ENCODE measurements around the gene NRSN1.

NRSN1 gene

GRCh38 chr6:24149836-24150235, 23.8 kb downstream of the NRSN1 start:
- no peak for DNase-seq (ENCODE audit: extremely low spot score)
- no peak for TF ChIP-seq FOXM1 (IDR thresholded peaks at IDR 0.05; ENCODE audit: borderline replicate concordance)
- TF ChIP-seq TARDBP (IDR thresholded peaks at IDR 0.05) = no peak
- TF ChIP-seq, protein P1, sequence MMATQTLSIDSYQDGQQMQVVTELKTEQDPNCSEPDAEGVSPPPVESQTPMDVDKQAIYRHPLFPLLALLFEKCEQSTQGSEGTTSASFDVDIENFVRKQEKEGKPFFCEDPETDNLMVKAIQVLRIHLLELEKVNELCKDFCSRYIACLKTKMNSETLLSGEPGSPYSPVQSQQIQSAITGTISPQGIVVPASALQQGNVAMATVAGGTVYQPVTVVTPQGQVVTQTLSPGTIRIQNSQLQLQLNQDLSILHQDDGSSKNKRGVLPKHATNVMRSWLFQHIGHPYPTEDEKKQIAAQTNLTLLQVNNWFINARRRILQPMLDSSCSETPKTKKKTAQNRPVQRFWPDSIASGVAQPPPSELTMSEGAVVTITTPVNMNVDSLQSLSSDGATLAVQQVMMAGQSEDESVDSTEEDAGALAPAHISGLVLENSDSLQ (IDR thresholded peaks at IDR 0.05) = no peak
- no peak for TF ChIP-seq NFRKB (IDR thresholded peaks at IDR 0.05)
- no peak for TF ChIP-seq ARNT (IDR thresholded peaks at IDR 0.05)
- TF ChIP-seq LEF1 (IDR thresholded peaks at IDR 0.05; ENCODE audit: borderline replicate concordance) = no peak
- TF ChIP-seq ELF4 (IDR thresholded peaks at IDR 0.05) = no peak
- TF ChIP-seq CTBP1 (IDR thresholded peaks at IDR 0.05; ENCODE audit: borderline replicate concordance) = no peak
- no peak for TF ChIP-seq SUZ12 (IDR thresholded peaks at IDR 0.05)
- no peak for TF ChIP-seq FOXA1 (IDR thresholded peaks at IDR 0.05)
- no peak for TF ChIP-seq BHLHE40 (IDR thresholded peaks at IDR 0.05; ENCODE audit: borderline replicate concordance)
- TF ChIP-seq SP1 (IDR thresholded peaks at IDR 0.05) = no peak
- no peak for TF ChIP-seq ZNF384 (IDR thresholded peaks at IDR 0.05)
- TF ChIP-seq HDGF (IDR thresholded peaks at IDR 0.05; ENCODE audit: borderline replicate concordance) = no peak
- TF ChIP-seq FOXK2 (IDR thresholded peaks at IDR 0.05) = no peak
- TF ChIP-seq L3MBTL2 (conservative IDR thresholded peaks at IDR 0.05) = no peak
- CTCF ChIA-PET = no interaction called here
- POLR2A ChIA-PET = no interaction called here

GRCh38 chr6:24152014-24152413, 26.0 kb downstream of the NRSN1 start:
- POLR2A ChIA-PET = no interaction called here
- DNase-seq (ENCODE audit: extremely low spot score) = no peak

DNA sequence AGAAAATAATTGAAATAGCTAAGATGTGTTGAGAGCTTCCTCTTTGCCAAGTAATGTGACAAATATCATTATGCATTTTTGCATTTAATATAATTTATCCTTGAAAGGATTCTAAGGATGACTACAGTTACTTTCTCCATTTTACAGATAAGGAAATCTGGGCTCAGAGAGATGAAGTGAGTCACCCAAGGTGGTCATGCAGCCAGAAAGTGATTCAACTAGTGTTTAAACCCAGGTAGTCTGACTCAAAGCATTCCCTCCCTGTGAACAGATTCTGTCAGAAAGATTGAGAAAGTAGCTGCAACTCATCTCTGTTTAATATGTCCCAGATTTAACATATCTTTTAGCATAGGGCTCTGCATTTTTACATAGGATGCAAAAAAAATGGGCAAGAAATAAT, 28.1 kb downstream of the NRSN1 start:
- DNase-seq (ENCODE audit: extremely low spot score) = no peak

More at GRCh38 chr6:24152014-24152413, 26.0 kb downstream of the NRSN1 start:
- CTCF ChIA-PET = no interaction called here
- no peak for TF ChIP-seq FOXM1 (IDR thresholded peaks at IDR 0.05; ENCODE audit: borderline replicate concordance)
- TF ChIP-seq NFRKB (IDR thresholded peaks at IDR 0.05) = no peak
- no peak for TF ChIP-seq L3MBTL2 (conservative IDR thresholded peaks at IDR 0.05)
- TF ChIP-seq TARDBP (IDR thresholded peaks at IDR 0.05) = no peak
- no peak for TF ChIP-seq LEF1 (IDR thresholded peaks at IDR 0.05; ENCODE audit: borderline replicate concordance)
- no peak for TF ChIP-seq FOXK2 (IDR thresholded peaks at IDR 0.05)
- no peak for TF ChIP-seq SUZ12 (IDR thresholded peaks at IDR 0.05)
- no peak for TF ChIP-seq BHLHE40 (IDR thresholded peaks at IDR 0.05; ENCODE audit: borderline replicate concordance)
- TF ChIP-seq, protein P1 (IDR thresholded peaks at IDR 0.05) = no peak
- no peak for TF ChIP-seq ZNF384 (IDR thresholded peaks at IDR 0.05)
- TF ChIP-seq CTBP1 (IDR thresholded peaks at IDR 0.05; ENCODE audit: borderline replicate concordance) = no peak
- no peak for TF ChIP-seq SP1 (IDR thresholded peaks at IDR 0.05)
- no peak for TF ChIP-seq FOXA1 (IDR thresholded peaks at IDR 0.05)
- no peak for TF ChIP-seq ELF4 (IDR thresholded peaks at IDR 0.05)
- no peak for TF ChIP-seq ARNT (IDR thresholded peaks at IDR 0.05)
- no peak for TF ChIP-seq HDGF (IDR thresholded peaks at IDR 0.05; ENCODE audit: borderline replicate concordance)

DNA sequence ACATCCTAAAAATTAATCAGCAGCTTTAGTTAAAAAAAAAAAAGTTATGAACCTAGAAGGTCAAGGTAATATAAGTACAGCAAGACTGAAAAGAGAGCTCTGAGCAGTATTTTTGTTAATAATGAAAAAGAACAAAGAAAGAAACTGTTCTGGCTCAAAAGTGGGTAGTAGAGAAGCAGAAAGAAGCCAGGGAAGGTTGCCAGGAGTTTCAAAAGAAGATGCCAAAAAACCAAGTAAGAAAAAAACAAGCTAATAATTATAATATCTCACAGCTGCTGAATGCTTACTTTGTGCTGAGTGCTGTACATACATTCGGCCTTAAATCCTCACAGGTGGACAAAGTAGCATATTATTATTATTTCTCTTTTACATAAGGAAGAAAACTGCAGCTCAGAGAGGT, 31.9 kb downstream of the NRSN1 start:
- TF ChIP-seq HDGF (IDR thresholded peaks at IDR 0.05; ENCODE audit: borderline replicate concordance) = no peak
- TF ChIP-seq, protein P1 (IDR thresholded peaks at IDR 0.05) = no peak
- no peak for TF ChIP-seq ZNF384 (IDR thresholded peaks at IDR 0.05)
- TF ChIP-seq ARNT (IDR thresholded peaks at IDR 0.05) = no peak
- no peak for TF ChIP-seq L3MBTL2 (conservative IDR thresholded peaks at IDR 0.05)
- TF ChIP-seq FOXM1 (IDR thresholded peaks at IDR 0.05; ENCODE audit: borderline replicate concordance) = no peak
- no peak for TF ChIP-seq SUZ12 (IDR thresholded peaks at IDR 0.05)
- TF ChIP-seq BHLHE40 (IDR thresholded peaks at IDR 0.05; ENCODE audit: borderline replicate concordance) = no peak
- TF ChIP-seq TARDBP (IDR thresholded peaks at IDR 0.05) = no peak
- TF ChIP-seq SP1 (IDR thresholded peaks at IDR 0.05) = no peak
- TF ChIP-seq FOXA1 (IDR thresholded peaks at IDR 0.05) = no peak
- TF ChIP-seq NFRKB (IDR thresholded peaks at IDR 0.05) = no peak
- TF ChIP-seq FOXK2 (IDR thresholded peaks at IDR 0.05) = no peak
- no peak for TF ChIP-seq LEF1 (IDR thresholded peaks at IDR 0.05; ENCODE audit: borderline replicate concordance)
- TF ChIP-seq CTBP1 (IDR thresholded peaks at IDR 0.05; ENCODE audit: borderline replicate concordance) = no peak
- TF ChIP-seq ELF4 (IDR thresholded peaks at IDR 0.05) = no peak
- DNase-seq (ENCODE audit: extremely low spot score) = no peak
- ChIA-PET CTCF (interaction anchor here (0.7 kb wide), 1 partner anchor 119 kb away, joined by 6 read pairs; no protein-coding TSS in a partner anchor), POLR2A (no interaction called here)

More for the DNA sequence above, 28.1 kb downstream of the NRSN1 start:
- no peak for TF ChIP-seq L3MBTL2 (conservative IDR thresholded peaks at IDR 0.05)
- no peak for TF ChIP-seq ARNT (IDR thresholded peaks at IDR 0.05)
- TF ChIP-seq LEF1 (IDR thresholded peaks at IDR 0.05; ENCODE audit: borderline replicate concordance) = no peak
- no peak for TF ChIP-seq SUZ12 (IDR thresholded peaks at IDR 0.05)
- no peak for TF ChIP-seq CTBP1 (IDR thresholded peaks at IDR 0.05; ENCODE audit: borderline replicate concordance)
- TF ChIP-seq BHLHE40 (IDR thresholded peaks at IDR 0.05; ENCODE audit: borderline replicate concordance) = no peak
- no peak for TF ChIP-seq HDGF (IDR thresholded peaks at IDR 0.05; ENCODE audit: borderline replicate concordance)
- TF ChIP-seq SP1 (IDR thresholded peaks at IDR 0.05) = no peak
- no peak for TF ChIP-seq FOXK2 (IDR thresholded peaks at IDR 0.05)
- TF ChIP-seq ELF4 (IDR thresholded peaks at IDR 0.05) = no peak
- TF ChIP-seq FOXA1 (IDR thresholded peaks at IDR 0.05) = no peak
- no peak for TF ChIP-seq NFRKB (IDR thresholded peaks at IDR 0.05)
- TF ChIP-seq FOXM1 (IDR thresholded peaks at IDR 0.05; ENCODE audit: borderline replicate concordance) = no peak
- no peak for TF ChIP-seq TARDBP (IDR thresholded peaks at IDR 0.05)
- TF ChIP-seq, protein P1 (IDR thresholded peaks at IDR 0.05) = no peak
- no peak for TF ChIP-seq ZNF384 (IDR thresholded peaks at IDR 0.05)
- ChIA-PET CTCF (interaction anchor here (0.5 kb wide), 1 partner anchor 164 kb away, joined by 6 read pairs; no protein-coding TSS in a partner anchor), POLR2A (no interaction called here)

DNA sequence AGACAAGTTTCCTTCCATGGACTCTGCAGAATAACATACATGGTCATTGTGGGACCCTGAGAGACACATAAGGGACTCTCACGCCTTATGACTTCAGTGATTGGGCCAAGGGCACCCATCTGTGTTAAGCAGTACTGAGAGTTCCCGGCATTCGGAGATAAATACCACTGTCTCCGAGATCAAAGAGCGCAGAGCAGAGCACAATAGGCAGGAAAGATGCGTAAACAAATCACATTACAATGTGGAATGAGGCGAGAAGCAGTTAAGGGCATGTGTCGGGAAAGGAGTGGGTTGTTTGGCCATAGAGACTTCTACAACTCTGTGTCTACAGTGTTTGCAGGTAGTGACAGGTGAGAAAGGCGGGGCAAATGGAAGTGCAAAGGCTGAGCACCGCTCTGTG, 57.6 kb downstream of the NRSN1 start:
- no peak for DNase-seq (ENCODE audit: extremely low spot score)
- ChIA-PET CTCF (no interaction called here), POLR2A (no interaction called here)
- no peak for TF ChIP-seq CTBP1 (IDR thresholded peaks at IDR 0.05; ENCODE audit: borderline replicate concordance)
- TF ChIP-seq SP1 (IDR thresholded peaks at IDR 0.05) = no peak
- TF ChIP-seq ZNF384 (IDR thresholded peaks at IDR 0.05) = no peak
- TF ChIP-seq ARNT (IDR thresholded peaks at IDR 0.05) = no peak
- TF ChIP-seq, protein P1 (IDR thresholded peaks at IDR 0.05) = no peak
- TF ChIP-seq ELF4 (IDR thresholded peaks at IDR 0.05) = no peak
- no peak for TF ChIP-seq BHLHE40 (IDR thresholded peaks at IDR 0.05; ENCODE audit: borderline replicate concordance)
- TF ChIP-seq LEF1 (IDR thresholded peaks at IDR 0.05; ENCODE audit: borderline replicate concordance) = no peak
- no peak for TF ChIP-seq FOXA1 (IDR thresholded peaks at IDR 0.05)
- no peak for TF ChIP-seq HDGF (IDR thresholded peaks at IDR 0.05; ENCODE audit: borderline replicate concordance)
- no peak for TF ChIP-seq TARDBP (IDR thresholded peaks at IDR 0.05)
- no peak for TF ChIP-seq FOXM1 (IDR thresholded peaks at IDR 0.05; ENCODE audit: borderline replicate concordance)
- no peak for TF ChIP-seq SUZ12 (IDR thresholded peaks at IDR 0.05)
- no peak for TF ChIP-seq L3MBTL2 (conservative IDR thresholded peaks at IDR 0.05)
- TF ChIP-seq NFRKB (IDR thresholded peaks at IDR 0.05) = no peak
- no peak for TF ChIP-seq FOXK2 (IDR thresholded peaks at IDR 0.05)
